GM21367 (cell line): ENCODE results near the gene AMTN.
"Not testable (repeated sequence)": the region's sequence is repeated elsewhere in the genome, so short reads cannot be mapped to it uniquely, and the experiment has no call there.

Source experiments
- ATAC-seq: cut with Tn5 transposase; IDR thresholded peaks from one replicate; pipeline ENCODE4 v1.9.1; 2021; ENCODE audit not compliant: unreplicated experiment

AMTN gene, protein sequence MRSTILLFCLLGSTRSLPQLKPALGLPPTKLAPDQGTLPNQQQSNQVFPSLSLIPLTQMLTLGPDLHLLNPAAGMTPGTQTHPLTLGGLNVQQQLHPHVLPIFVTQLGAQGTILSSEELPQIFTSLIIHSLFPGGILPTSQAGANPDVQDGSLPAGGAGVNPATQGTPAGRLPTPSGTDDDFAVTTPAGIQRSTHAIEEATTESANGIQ

DNA sequence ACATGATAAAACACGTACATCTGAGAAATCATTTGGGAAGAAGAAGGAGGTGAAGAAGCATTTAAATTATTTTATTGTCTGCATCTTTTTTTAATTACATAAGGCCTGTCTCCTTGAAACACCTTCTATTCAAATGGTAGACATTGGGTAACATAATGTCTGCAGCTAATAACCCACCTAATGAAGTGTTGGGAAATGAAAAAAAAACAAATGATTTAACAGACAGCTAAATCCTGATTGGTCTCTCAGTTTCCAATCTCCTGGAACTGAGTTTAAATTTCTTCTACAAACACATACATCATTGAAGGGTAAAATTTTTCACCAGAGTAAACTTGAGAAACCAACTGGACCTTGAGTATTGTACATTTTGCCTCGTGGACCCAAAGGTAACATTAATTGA lies at the start of gene AMTN:
TSS of gene AMTN (plus strand) at position 301 of the 400 bp plus-strand sequence. CDS start 209 bp downstream, outside the sequence.
- ATAC-seq: no peak

DNA sequence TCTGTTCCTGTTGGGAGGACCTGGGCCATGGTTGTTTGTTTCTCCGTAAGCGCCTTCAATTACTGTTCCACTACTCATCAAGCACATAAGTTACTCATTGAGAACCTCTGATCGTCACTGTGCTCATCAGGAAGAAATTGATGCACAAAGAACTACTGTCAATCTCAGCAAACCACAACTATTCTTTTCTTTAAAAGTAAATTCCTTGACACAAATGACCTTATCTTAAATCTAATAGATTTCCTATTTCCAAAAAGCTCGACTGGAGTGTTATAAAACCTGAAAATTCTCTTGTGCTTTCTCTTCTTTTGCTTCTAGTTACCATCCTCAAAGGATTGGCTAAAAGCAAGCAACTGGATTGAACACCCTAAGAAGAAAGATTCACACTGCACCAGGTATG lies 46.5 kb upstream of the AMTN start, which contains the start of gene MUC7:
TSS of gene MUC7 (plus strand) at position 301 of the 400 bp plus-strand sequence. CDS start 1,825 bp downstream, outside the sequence.
- no peak for ATAC-seq

DNA sequence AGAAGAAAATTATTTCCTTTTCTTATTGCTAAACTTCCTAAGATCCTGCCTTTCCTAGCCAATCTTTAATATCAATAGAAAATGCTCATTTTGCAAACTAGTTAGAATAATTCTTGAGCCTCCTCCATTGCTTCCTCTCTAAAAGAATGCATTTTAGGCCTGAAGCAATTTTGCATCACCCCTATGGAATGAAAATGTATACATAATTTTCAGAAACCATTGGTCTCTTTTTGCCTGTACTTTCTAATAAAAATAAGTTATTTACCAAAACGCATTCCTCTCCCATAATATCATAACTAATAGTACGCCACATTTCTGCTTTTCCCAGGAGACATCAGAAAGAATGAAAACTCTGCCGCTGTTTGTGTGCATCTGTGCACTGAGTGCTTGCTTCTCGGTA lies 44.7 kb upstream of the AMTN start:
- no peak for ATAC-seq

DNA sequence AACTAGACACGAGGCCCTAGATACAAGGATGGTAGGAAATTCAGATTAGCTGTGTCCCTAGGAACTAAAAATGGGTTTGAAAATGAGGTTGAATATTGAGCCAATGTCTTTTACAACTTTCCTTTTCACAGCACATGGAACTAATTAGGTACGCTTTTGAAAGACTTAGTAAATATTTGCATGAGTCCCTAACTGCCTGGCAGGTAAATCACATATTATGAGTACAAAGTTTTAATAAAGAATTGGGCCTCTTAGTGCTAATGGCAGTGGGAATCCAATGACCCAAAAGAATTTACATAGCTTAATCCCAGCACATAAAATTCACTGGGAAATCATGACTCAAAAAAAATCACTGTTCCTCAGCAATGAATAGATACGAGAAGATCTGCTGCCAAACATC lies 29.6 kb upstream of the AMTN start:
- no peak for ATAC-seq

DNA sequence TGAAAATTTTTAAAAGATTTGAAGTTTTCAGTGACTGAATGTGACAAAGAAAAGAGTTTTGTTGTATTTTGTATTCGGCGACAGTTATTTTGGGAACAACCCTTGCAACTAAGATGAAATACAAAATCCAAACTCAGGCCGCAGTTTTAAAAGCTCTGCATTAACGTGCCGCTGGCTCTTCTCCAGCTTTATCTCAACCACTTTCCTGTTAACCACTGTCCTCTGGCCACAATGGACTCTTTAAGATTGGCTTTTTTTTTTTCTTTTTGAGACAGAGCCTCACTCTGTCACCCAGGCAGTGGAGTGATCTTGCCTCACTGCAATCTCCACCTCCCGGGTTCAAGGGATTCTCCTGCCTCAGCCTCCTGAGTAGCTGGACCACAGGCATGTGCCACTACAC lies 22.1 kb upstream of the AMTN start:
- no peak for ATAC-seq

DNA sequence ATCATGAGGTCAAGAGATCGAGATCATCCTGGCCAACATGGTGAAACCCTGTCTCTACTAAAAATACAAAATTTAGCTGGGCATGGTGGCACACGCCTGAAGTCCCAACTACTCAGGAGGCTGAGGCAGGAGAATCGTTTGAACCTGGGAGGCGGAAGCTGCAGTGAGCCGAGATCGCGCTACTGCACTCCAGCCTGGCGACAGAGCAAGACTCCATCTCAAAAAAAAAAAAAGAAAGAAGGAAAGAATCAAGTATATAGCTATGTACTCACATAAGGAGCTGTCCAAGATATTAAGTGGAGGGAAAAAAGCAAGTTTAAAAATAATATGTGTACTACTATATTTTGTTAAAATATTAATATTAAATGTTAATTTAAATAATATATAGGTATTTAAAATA lies 16.5 kb upstream of the AMTN start:
- ATAC-seq: not testable (repeated sequence)

DNA sequence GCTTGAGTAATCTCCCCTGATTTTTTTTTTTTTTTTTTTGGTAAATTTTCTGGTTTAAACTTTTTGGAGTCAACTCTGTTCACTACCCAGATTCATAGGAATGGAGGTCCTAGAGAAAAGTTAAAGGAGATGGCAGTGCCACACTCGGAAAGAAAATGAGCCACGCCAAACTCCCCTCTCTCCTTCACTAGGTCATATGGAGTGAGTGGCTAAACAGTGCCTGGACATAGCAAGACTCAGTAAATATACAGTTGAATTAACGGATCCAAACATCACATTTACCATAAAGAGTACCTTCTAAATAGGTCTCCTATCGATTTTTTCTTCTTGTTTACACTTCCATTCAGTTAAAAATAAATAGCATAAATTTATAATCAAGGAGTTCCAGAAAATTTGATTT lies 13.6 kb upstream of the AMTN start:
- no peak for ATAC-seq

DNA sequence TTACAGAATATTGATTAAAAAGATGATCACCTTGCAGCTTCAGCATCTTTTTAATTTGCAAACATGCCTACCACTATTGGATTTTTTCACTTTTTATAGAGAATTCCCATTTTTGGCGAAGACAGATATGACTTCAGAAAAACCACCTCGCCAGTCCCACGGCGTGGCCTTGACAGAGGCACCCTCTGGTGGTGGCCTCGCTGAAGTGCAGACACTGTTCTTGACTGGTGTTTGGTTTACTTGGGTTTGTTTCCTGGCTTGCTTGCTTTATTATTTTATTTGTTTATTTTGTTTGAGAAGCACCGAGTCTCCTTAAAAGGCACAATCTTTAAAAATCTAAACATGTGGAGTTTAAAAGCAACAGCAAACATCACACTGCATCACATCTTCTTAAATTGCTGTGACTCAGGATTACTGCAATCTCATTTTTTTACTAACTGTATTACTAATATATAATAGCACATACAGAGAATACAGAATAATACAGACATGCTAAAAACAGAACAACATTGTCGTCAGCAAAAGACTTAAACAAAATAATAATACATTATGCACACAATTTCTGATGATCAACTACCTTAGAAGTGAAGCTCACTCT lies 13.1 kb upstream of the AMTN start:
- ATAC-seq: peak; percentile 92

DNA sequence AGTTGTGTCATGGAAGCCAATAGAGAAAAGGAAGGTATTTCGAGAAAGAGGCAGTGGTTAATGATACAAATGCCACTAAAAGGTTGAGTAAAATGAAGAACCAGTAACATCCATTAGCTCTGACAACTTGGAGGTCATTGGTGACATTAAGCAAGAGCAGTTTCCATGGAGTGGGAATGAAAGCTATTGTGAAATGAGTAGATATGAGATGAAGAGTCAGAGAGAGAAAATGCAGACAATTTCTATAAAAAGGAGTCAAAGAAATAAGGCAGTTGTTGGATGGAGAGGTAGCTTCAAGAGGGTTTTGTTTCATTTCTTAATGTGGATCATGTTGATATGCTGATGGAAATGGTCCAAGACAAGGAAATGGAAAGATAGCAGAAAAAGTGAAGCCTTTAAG lies 9.6 kb upstream of the AMTN start:
- ATAC-seq: no peak

DNA sequence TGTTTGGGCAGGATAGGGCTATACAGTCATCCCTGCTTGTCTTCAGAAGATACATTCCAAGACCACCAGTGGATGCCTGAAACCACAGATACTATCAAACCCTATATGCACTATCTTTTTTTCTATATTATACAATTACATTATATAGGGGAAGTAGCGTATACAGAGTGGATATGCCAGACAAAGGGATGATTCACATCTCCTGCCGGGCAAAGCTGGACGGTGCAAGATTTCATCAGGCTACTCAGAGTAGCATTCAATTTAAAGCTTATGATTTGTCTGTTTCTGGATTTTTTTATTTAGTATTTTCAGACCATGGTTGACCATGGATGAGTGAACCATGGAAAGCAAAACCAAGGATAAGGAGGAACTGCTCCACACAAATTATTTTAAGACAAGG lies 7.0 kb upstream of the AMTN start:
- no peak for ATAC-seq

DNA sequence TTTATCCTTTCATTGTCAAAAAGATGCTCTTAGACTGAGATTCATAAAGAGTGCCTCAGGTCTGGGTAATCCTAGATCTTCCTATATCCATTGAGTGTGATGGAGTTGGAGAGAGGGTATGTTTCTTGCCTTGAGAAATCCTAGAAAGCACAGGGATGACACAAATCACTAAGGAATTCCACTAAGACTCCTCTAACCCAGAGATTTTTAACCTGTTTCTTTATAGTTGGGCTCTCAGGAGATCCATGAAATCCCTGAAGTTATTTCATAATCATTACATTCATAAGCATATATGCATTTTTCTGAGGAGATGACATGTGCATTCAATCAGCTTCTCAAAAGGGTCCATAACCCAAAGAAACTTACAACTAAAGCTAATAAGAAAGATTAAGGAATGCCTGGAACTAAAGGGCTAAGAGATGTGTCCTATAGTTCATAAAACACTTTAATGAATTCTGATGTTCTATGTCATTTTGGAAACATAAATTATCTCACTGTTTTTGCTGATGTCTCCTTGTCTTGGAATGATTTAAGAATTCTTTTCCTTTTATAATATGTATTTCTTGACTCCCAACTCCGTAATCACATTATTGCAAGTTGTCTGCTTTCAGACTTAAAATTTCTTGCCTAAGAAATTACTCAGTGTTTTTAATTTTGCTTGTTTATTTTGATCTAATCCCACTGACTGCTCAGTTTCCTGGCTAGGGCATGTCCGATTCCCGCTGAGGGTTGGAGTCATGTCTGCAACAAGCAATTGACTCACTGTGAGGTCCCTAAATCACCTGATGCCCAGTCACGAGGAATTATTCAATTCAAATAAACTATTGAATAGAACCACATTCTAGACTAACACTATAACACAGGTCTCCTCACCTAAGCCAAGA lies 2.8 kb upstream of the AMTN start:
- ATAC-seq: no peak

DNA sequence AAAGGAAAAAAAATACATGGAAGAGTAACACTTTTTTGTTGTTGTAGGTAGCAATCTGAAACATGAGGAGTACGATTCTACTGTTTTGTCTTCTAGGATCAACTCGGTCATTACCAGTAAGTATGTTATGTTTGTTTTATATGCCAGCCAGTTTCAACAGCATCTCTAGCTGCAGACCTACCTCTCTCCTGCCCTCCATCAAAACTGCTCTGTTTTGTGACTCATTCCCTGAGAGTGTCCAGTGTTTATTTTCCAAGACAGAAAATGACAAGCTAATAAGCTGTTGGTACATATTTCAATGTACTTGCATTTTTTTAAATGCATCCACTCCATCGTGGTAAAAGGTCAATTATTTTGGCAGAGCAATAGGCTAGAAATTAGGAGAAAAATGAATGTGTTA lies 347 bp downstream of the AMTN start:
- no peak for ATAC-seq

DNA sequence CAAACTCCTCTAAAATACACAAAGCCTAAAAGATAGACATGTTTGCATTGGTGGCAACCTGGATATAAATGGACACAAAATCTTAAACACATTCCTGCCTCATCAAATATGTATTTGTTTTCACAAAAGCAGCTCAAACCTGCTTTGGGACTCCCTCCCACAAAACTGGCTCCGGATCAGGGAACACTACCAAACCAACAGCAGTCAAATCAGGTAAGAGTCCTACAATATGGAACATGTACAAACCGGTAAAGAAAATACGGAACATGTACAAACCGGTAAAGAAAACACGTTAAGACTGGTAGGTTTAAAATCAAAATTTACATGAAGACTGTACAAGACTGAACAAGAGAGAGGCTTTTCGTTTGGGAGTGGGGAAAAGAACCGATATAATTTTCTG lies 4.3 kb downstream of the AMTN start:
- ATAC-seq: no peak

DNA sequence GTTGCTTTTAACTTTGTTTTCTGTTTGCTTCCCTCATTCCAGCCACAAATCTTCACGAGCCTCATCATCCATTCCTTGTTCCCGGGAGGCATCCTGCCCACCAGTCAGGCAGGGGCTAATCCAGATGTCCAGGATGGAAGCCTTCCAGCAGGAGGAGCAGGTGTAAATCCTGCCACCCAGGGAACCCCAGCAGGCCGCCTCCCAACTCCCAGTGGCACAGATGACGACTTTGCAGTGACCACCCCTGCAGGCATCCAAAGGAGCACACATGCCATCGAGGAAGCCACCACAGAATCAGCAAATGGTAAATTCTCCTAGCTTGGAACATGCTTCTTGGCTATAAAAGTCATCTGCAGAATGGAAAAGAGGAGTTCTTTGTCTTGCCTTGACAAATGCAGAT lies 12.6 kb downstream of the AMTN start:
- ATAC-seq: no peak

DNA sequence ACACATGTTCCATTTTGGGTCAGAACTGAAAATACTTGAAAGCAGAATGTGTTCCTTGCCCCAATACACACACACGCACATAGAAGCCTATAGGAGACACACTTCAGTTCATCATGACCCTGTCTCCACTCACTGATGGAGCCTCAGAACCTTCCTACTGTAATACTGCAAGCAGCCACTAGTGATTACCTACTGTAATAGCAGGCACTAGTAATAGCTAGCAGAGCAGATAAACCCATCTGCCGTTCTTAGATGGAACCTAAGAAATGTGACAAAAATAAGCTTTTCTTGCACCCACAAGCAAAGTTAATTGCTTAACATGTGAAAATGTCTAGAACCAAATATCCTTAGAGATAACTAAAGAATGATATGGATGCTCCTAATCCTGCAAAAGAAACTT lies 13.6 kb downstream of the AMTN start:
- ATAC-seq: peak; percentile 96

DNA sequence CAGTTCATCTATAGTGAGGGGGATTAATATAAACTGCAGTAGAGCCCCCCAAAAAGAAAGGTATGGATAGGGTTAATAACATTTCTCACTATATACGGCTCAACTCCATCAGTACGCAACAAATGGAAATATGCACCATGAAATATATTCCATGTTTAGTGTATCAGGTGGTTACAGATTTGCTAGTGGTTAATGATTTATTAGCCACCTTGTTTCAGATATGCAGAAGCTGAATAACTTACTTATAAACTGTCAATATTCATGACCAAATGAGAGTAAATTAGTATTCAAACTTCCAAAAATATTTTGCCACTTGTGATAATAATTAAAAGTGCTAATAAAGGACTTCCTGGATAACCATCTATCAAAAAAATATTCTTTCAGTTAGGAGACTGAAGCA lies 14.8 kb downstream of the AMTN start:
- no peak for ATAC-seq

DNA sequence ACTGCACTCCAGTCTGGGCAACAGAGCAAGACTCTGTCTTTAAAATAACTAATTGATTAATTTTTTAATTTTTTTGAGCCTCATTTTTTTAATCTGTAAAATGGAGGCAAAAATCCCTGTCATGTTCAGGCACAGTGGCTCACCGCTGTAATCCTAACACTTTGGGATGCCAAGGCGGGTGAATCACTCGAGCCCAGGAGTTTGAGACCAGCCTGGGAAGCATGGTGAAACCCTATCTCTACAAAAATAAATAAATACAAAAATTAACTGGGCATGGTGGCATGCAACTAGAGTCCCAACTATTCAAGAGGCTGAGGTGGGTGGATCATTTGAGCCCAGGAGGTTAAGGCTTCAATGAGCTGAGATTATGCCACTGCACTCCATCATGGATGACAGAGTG lies 15.4 kb downstream of the AMTN start:
- ATAC-seq: no peak

DNA sequence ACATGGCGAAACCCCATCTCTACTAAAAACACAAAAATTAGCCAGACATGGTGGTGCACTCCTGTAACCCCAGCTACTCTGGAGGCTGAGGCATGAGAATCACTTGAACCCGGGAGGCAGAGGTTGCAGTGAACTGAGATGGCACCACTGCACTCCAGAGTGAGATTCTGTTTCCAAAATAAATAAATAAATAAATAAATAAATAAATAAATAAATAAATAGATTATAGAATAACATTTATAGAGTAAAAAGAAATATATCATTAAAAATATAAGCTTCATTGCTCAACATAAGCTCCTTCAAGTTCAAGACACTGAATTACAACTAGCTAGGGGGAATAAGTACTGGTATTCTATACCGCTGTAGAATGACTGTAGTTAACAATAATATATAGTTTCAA lies 16.5 kb downstream of the AMTN start:
- not testable (repeated sequence) for ATAC-seq

DNA sequence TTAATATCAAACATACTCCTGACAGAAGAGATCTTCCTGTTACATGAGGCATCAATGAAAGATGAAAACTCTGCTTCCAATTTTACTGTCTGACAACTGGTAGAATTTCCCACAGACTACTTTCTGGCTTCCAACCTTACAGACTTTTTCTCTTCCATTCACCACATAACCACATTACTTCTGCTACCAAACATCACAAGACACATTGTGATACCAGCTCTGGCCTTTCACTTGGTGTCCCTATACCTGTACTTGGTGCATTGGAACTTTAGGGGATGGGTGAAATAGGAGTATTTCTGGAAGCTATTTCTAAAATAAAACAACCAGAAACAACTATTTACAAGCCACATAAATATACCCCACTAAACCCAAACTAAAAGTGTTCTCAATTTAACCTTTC lies 20.5 kb downstream of the AMTN start:
- no peak for ATAC-seq

DNA sequence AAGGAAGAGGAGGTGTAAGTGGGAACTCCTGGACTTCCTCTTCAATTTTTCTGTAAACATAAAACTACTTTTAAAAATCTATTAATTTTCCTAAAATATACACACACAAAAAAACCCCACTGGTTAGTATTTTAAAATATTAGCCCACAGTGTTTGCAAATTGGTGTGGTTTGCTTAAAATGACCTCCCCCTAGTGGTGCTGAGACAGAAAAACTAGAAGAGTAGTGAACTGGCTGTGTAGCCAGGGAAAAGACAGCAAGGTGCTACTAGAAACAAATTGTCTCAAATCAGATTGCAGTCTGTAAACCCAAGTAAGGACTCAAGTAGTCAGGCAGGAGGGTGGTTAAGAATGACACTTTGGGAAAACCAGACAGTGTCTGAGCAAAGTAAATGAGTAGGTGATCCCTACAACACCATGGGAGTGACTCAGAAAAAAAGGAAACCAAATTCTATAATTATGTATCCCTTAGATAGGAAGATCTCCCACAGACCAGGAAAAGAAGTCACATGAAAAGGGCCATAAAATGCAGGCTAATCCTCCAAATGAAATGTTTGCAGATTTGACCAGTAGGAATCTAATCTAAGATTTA lies 26.0 kb downstream of the AMTN start:
- no peak for ATAC-seq

DNA sequence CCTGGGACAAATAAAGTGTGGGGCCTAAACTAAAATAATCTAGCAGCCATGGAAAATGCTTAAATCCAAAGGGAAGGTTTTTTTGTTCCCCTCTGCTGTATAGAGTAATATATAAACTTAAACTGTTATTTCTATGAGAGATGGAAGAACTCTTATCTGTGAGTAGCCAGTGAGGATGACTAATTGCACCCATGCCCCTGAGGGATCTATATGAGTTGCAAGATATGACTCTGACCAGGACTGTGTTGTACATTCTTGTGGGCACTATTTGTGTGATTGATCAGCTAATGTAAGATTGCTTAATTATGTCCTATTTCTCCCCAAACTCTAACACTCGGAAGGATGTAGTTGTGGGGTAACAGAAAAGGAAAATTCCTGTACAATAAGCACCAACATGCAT lies 38.5 kb downstream of the AMTN start:
- ATAC-seq: no peak
